ENCODE measurements around the gene SLC22A31. TPM values are rescaled to one million over a fixed set of nuclear protein-coding genes. Genes with fewer than 3 reads are reported as not detected.
"Not testable (repeated sequence)": the region's sequence is repeated elsewhere in the genome, so short reads cannot be mapped to it uniquely, and the experiment has no call there.

Gene SLC22A31
- total RNA-seq, 4 donors from 2014 or later: not detected

GRCh38 chr16:89191901-89192185 is 8.5 kb downstream of the SLC22A31 start:
- DNase-seq (ENCODE audit: low spot score) (no peak), ATAC-seq (ENCODE audit: low FRiP score) (no peak)
- no peak for TF ChIP-seq CTCF (IDR thresholded peaks at IDR 0.05)

- ATAC-seq (ENCODE audit: low FRiP score) (no peak), DNase-seq (ENCODE audit: low spot score) (no peak)
Measured at GRCh38 chr16:89191033-89191900, 9.1 kb downstream of the SLC22A31 start.

GRCh38 chr16:89190150-89190958 is 10.0 kb downstream of the SLC22A31 start:
- no peak for DNase-seq (ENCODE audit: low spot score)
- TF ChIP-seq CTCF (IDR thresholded peaks at IDR 0.05): no peak
- no peak for ATAC-seq (ENCODE audit: low FRiP score)

More at GRCh38 chr16:89191033-89191900, 9.1 kb downstream of the SLC22A31 start:
- no peak for TF ChIP-seq CTCF (IDR thresholded peaks at IDR 0.05)

- ATAC-seq (ENCODE audit: low FRiP score) (no peak), DNase-seq (ENCODE audit: low spot score) (no peak)
- no peak for TF ChIP-seq CTCF (IDR thresholded peaks at IDR 0.05)
Measured at GRCh38 chr16:89189358-89190025, 10.8 kb downstream of the SLC22A31 start.

GRCh38 chr16:89188471-89189357 is 11.6 kb downstream of the SLC22A31 start:
- not testable (repeated sequence) for DNase-seq (ENCODE audit: low spot score); ATAC-seq (ENCODE audit: low FRiP score)

- TF ChIP-seq CTCF (IDR thresholded peaks at IDR 0.05): no peak
- ATAC-seq (ENCODE audit: low FRiP score): no peak
- DNase-seq (ENCODE audit: low spot score): no peak
Measured at GRCh38 chr16:89187770-89188392, 12.5 kb downstream of the SLC22A31 start.
